HUES6 (cell line): ENCODE measurements around the gene TRERF1.
"Not testable (repeated sequence)": the region's sequence is repeated elsewhere in the genome, so short reads cannot be mapped to it uniquely, and the experiment has no call there.

Experiments
- H3K27ac ChIP-seq: 2 replicates; pipeline ENCODE4 v1.7.0; 2013; ENCODE audit warnings: low read depth, mild to moderate bottlenecking, low read length, inconsistent platforms
- H3K27me3 ChIP-seq: 2 replicates; pipeline ENCODE4 v1.6.1; 2013; ENCODE audit warnings: low read length; ENCODE audit not compliant: control insufficient read depth, insufficient read depth
- H3K36me3 ChIP-seq: 2 replicates; pipeline ENCODE4 v1.6.1; 2013; ENCODE audit warnings: low read length; ENCODE audit not compliant: control insufficient read depth, insufficient read depth
- H3K4me1 ChIP-seq: 2 replicates; pipeline ENCODE4 v1.6.1; 2013; ENCODE audit warnings: low read length; ENCODE audit not compliant: control insufficient read depth, insufficient read depth
- H3K4me3 ChIP-seq: 2 replicates; pipeline ENCODE4 v1.5.1; 2013; ENCODE audit warnings: low read depth, low read length
- H3K9ac ChIP-seq: one replicate; pipeline ENCODE4 v1.6.1; 2013; ENCODE audit warnings: mild to moderate bottlenecking, low read length
- H3K9me3 ChIP-seq: 2 replicates; pipeline ENCODE4 v1.6.1; 2013; ENCODE audit warnings: low read depth, low read length; ENCODE audit not compliant: control insufficient read depth, insufficient read depth

TRERF1 gene

GRCh38 chr6:42199106-42199981 is 252.4 kb downstream of the TRERF1 start:
- Histone ChIP-seq H3K27me3 (no peaks in the 10 kb centered on the region), H3K9me3 (no peaks in the 10 kb centered on the region), H3K27ac (no peak overlapping the region), H3K4me1 (peaks cover 2% of the 10 kb centered on the region; the same call in 1 of the 2 replicates), H3K4me3 (no peak overlapping the region), H3K9ac (no peak overlapping the region), H3K36me3 (peaks cover 4% of the 10 kb centered on the region)

GRCh38 chr6:42197555-42198362 is 254.0 kb downstream of the TRERF1 start:
- Histone ChIP-seq H3K9ac (no peak overlapping the region), H3K36me3 (no peaks in the 10 kb centered on the region), H3K27me3 (no peaks in the 10 kb centered on the region), H3K4me1 (peaks cover 12% of the 10 kb centered on the region; the same call in 1 of the 2 replicates), H3K4me3 (no peak overlapping the region), H3K27ac (no peak overlapping the region), H3K9me3 (no peaks in the 10 kb centered on the region)

GRCh38 chr6:42195415-42195814 is 256.3 kb downstream of the TRERF1 start:
- no peak overlapping the region for H3K9ac ChIP-seq
- H3K36me3 ChIP-seq: no peaks in the 10 kb centered on the region
- peaks cover 12% of the 10 kb centered on the region; the same call in 1 of the 2 replicates for H3K4me1 ChIP-seq
- no peak overlapping the region for H3K27ac ChIP-seq
- H3K4me3 ChIP-seq: no peak overlapping the region
- no peaks in the 10 kb centered on the region for H3K27me3 ChIP-seq
- H3K9me3 ChIP-seq: no peaks in the 10 kb centered on the region

- Histone ChIP-seq H3K9ac (no peak overlapping the region), H3K4me1 (peaks cover 12% of the 10 kb centered on the region; the same call in 1 of the 2 replicates), H3K9me3 (no peaks in the 10 kb centered on the region), H3K27ac (no peak overlapping the region), H3K36me3 (no peaks in the 10 kb centered on the region), H3K27me3 (no peaks in the 10 kb centered on the region), H3K4me3 (no peak overlapping the region)
Measured at GRCh38 chr6:42194056-42194455, 257.7 kb downstream of the TRERF1 start.

- Histone ChIP-seq H3K36me3 (no peaks in the 10 kb centered on the region), H3K4me1 (peaks cover 12% of the 10 kb centered on the region; the same call in 1 of the 2 replicates), H3K27me3 (no peaks in the 10 kb centered on the region), H3K9ac (no peak overlapping the region), H3K4me3 (peak overlapping the region; percentile 3; the same call in 1 of the 2 replicates), H3K9me3 (no peaks in the 10 kb centered on the region), H3K27ac (no peak overlapping the region)
Measured at GRCh38 chr6:42193491-42193894, 258.2 kb downstream of the TRERF1 start.

GRCh38 chr6:42192385-42192784 is 259.3 kb downstream of the TRERF1 start:
- not testable (repeated sequence) for H3K9me3 ChIP-seq, H3K27me3 ChIP-seq, H3K4me3 ChIP-seq, H3K9ac ChIP-seq, H3K36me3 ChIP-seq, H3K27ac ChIP-seq
- H3K4me1 ChIP-seq: peaks cover 12% of the 10 kb centered on the region; the same call in 1 of the 2 replicates

- no peak overlapping the region for H3K27ac ChIP-seq
- H3K9ac ChIP-seq: no peak overlapping the region
- no peaks in the 10 kb centered on the region for H3K36me3 ChIP-seq
- H3K4me1 ChIP-seq: peaks cover 16% of the 10 kb centered on the region
- no peaks in the 10 kb centered on the region for H3K9me3 ChIP-seq
- no peak overlapping the region for H3K4me3 ChIP-seq
- H3K27me3 ChIP-seq: no peaks in the 10 kb centered on the region
Measured at GRCh38 chr6:42190554-42191183, 261.1 kb downstream of the TRERF1 start.

- Histone ChIP-seq H3K9ac (no peak overlapping the region), H3K27me3 (no peaks in the 10 kb centered on the region), H3K4me1 (peaks cover 5% of the 10 kb centered on the region), H3K36me3 (no peaks in the 10 kb centered on the region), H3K9me3 (no peaks in the 10 kb centered on the region), H3K27ac (no peak overlapping the region), H3K4me3 (no peak overlapping the region)
Measured at GRCh38 chr6:42188406-42188805, 263.3 kb downstream of the TRERF1 start.

- Histone ChIP-seq H3K4me3 (no peak overlapping the region), H3K27me3 (no peaks in the 10 kb centered on the region), H3K27ac (no peak overlapping the region), H3K9me3 (no peaks in the 10 kb centered on the region), H3K9ac (no peak overlapping the region), H3K36me3 (no peaks in the 10 kb centered on the region), H3K4me1 (peaks cover 5% of the 10 kb centered on the region; the same call in 1 of the 2 replicates)
Measured at GRCh38 chr6:42185597-42185996, 266.1 kb downstream of the TRERF1 start.

- Histone ChIP-seq H3K4me3 (no peak overlapping the region), H3K27ac (no peak overlapping the region), H3K4me1 (peaks cover 5% of the 10 kb centered on the region; the same call in 1 of the 2 replicates), H3K27me3 (no peaks in the 10 kb centered on the region), H3K9ac (no peak overlapping the region), H3K36me3 (no peaks in the 10 kb centered on the region), H3K9me3 (no peaks in the 10 kb centered on the region)
Measured at GRCh38 chr6:42184475-42184874, 267.3 kb downstream of the TRERF1 start.
